B cell (primary cell): ENCODE data around the gene NLRP5. TPM values are rescaled to one million over a fixed set of nuclear protein-coding genes. Genes with fewer than 3 reads are reported as not detected.

Source experiments
- ATAC-seq: fragments of 200-7000 bp; cut with Tn5 transposase; one replicate; pipeline ENCODE4 v1.10.0; 2021; ENCODE audit warnings: low read depth, mild to moderate bottlenecking, moderate number of reproducible peaks, moderate library complexity
- CTCF ChIA-PET: fragments of 350-600 bp; sonication (Branson Sonifier 250); formaldehyde crosslinking; loops from one replicate; lab custom pipeline; 2021; ENCODE audit warnings: antibody characterized with exemption, inconsistent platforms; lab: Charles Lee
- POLR2A ChIA-PET: fragments of 350-600 bp; sonication (Branson Sonifier 250); formaldehyde crosslinking; loops from one replicate; lab custom pipeline; 2021; ENCODE audit warnings: antibody characterized with exemption; lab: Charles Lee
- DNase-seq: peaks from one replicate; pipeline ENCODE4 v3.0.0; 2013
- H2AFZ ChIP-seq: 2 replicates; pipeline ENCODE4 v1.6.1; 2012; ENCODE audit warnings: mild to moderate bottlenecking, low read depth, low read length; ENCODE audit not compliant: insufficient read depth, poor library complexity, severe bottlenecking
- H3K27ac ChIP-seq, 2 donors: 1 replicate in 1 of 2; 2 replicates in 1 of 2; pipeline ENCODE4 v1.5.1; 2012 to 2013; ENCODE audit warnings: low read length in 2 of 2, mild to moderate bottlenecking in 2 of 2, moderate library complexity in 1 of 2
- H3K27me3 ChIP-seq, 4 experiments: fragments of 200-600 bp in 1 of 4; sonication (generic) in 1 of 4; replicated peaks in 1 of 4; 1 replicate in 2 of 4; 2 replicates in 2 of 4; pipeline versions ENCODE4 v1.6.1 to v1.7.0; 2013 to 2016; ENCODE audit warnings: low read length in 3 of 4, mild to moderate bottlenecking in 2 of 4, mixed read lengths in 1 of 4, moderate library complexity in 1 of 4; ENCODE audit not compliant: insufficient read depth in 4 of 4, control insufficient read depth in 3 of 4; ENCODE audit errors: control extremely low read depth in 1 of 4
- H3K36me3 ChIP-seq, 2 experiments: replicated peaks in 1 of 2; 1 replicate in 1 of 2; 2 replicates in 1 of 2; pipeline versions ENCODE4 v1.6.1 to v1.7.1; 2013; ENCODE audit warnings: low read length in 1 of 2; ENCODE audit not compliant: insufficient read depth in 2 of 2, control insufficient read depth in 1 of 2; ENCODE audit errors: control extremely low read depth in 1 of 2, extremely low read depth in 1 of 2
- H3K4me1 ChIP-seq, 2 donors: fragments of 200-600 bp in 1 of 2; sonication (generic) in 1 of 2; 1 replicate in 1 of 2; 2 replicates in 1 of 2; pipeline versions ENCODE4 v1.5.1 to v1.6.1; 2013 to 2017; ENCODE audit warnings: low read length in 2 of 2; ENCODE audit not compliant: control insufficient read depth in 2 of 2, insufficient read depth in 2 of 2
- H3K4me2 ChIP-seq: replicated peaks from 2 replicates; pipeline ENCODE3; 2012; ENCODE audit warnings: mild to moderate bottlenecking, low read depth, low read length; ENCODE audit not compliant: poor library complexity, severe bottlenecking
- H3K4me3 ChIP-seq, 5 experiments: fragments of 200-600 bp in 1 of 5; sonication (generic) in 1 of 5; 1 replicate in 3 of 5; 2 replicates in 2 of 5; pipeline versions ENCODE4 v1.5.1 to v1.7.0; 2011 to 2016; ENCODE audit warnings: low read length in 4 of 5, mild to moderate bottlenecking in 4 of 5, low read depth in 2 of 5, control low read depth in 1 of 5, moderate library complexity in 1 of 5; ENCODE audit not compliant: insufficient read depth in 1 of 5; ENCODE audit errors: control extremely low read depth in 1 of 5, extremely low read depth in 1 of 5
- H3K79me2 ChIP-seq: fragments of 200-600 bp; sonication (generic); one replicate; pipeline ENCODE4 v1.6.0; 2016; ENCODE audit warnings: low read length; ENCODE audit not compliant: control insufficient read depth, insufficient read depth
- H3K9ac ChIP-seq: fragments of 200-600 bp; sonication (generic); 2 replicates; pipeline ENCODE4 v1.6.1; 2017; ENCODE audit warnings: mild to moderate bottlenecking, low read length, moderate library complexity
- H3K9me3 ChIP-seq, 3 donors: one replicate each; pipeline versions ENCODE4 v1.6.1 to v1.7.1; 2013; ENCODE audit warnings: low read length in 2 of 3; ENCODE audit not compliant: control insufficient read depth in 2 of 3, insufficient read depth in 1 of 3; ENCODE audit errors: control extremely low read depth in 1 of 3
- H4K20me1 ChIP-seq: 2 replicates; pipeline ENCODE4 v1.6.0; 2012; ENCODE audit warnings: mild to moderate bottlenecking, low read length; ENCODE audit not compliant: insufficient read depth, control insufficient read depth, poor library complexity, severe bottlenecking
- H3K27ac Mint-ChIP-seq: one replicate; pipeline ENCODE4 v1.8.0; 2021; ENCODE audit warnings: mixed read lengths
- H3K27me3 Mint-ChIP-seq: one replicate; pipeline ENCODE4 v1.8.0; 2021; ENCODE audit warnings: mixed read lengths
- H3K4me1 Mint-ChIP-seq: one replicate; pipeline ENCODE4 v1.8.0; 2021; ENCODE audit warnings: mixed read lengths
- H3K4me3 Mint-ChIP-seq: one replicate; pipeline ENCODE4 v1.8.0; 2021; ENCODE audit warnings: mixed read lengths
- H3K9me3 Mint-ChIP-seq: one replicate; pipeline ENCODE4 v1.8.0; 2022; ENCODE audit warnings: mixed read lengths; ENCODE audit not compliant: insufficient read depth
- EZH2 ChIP-seq: IDR thresholded peaks from 2 replicates; pipeline ENCODE4 v1.6.1; 2012; ENCODE audit warnings: borderline replicate concordance, low read depth, mild to moderate bottlenecking, moderate library complexity, low read length; ENCODE audit not compliant: insufficient read depth, poor library complexity, severe bottlenecking
- WGBS: methylation state at CpG from one replicate; pipeline ENCODE4 v1.1.5; 2013; ENCODE audit warnings: missing lambda C conversion rate; ENCODE audit not compliant: insufficient coverage; 5-methylcytosine and 5-hydroxymethylcytosine counted together
- intact Hi-C: fragments of 100-400 bp; cut with micrococcal nuclease; formaldehyde crosslinking; loops from one replicate; pipeline ENCODE4 v1.10.0; 2022
- polyA plus RNA-seq: library from polyadenylated mRNA; depleted of rRNA; stranded (reverse); fragments of >200 nt; gene quantifications from 2 replicates; pipeline ENCODE4 v1.2.3, GENCODE V29; 2012
- total RNA-seq, 2 donors: library from RNA; stranded (reverse); fragments of 120-200 nt in 1 of 2; gene quantifications; 1 replicate in 1 of 2; 2 replicates in 1 of 2; pipeline versions ENCODE4 v1.2.3 to v1.2.4, GENCODE V29; 2013 to 2022
- TF ChIP-seq, protein P1 (sequence below): fragments of 200-600 bp; IDR thresholded peaks from one replicate; pipeline ENCODE4 v1.8.0; 2022; ENCODE audit warnings: antibody characterized with exemption, mild to moderate bottlenecking

NLRP5 gene
- total and polyA plus RNA-seq, 2 donors (not counting 1 experiment from before 2014, with no cell fraction given): not detected

DNA sequence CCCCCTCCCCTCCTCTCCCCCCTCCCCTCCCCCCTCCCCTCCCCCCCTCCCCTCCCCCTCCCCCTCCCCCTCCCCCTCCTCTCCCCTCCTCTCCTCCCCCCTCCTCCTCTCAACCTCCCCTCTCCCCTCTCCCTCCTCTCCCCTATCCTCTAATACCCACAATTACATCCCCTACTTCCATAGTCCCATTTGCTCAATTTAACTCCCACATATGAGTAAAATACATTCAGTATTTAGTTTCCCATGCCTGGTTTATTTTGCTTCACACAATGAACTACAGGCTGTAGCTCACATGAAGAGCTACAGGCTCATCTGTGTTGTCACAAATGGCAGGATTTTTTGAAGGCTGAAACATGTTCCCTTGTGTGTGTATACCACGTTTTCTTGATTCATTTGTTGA lies 6.9 kb downstream of the NLRP5 start:
- Histone ChIP-seq H2AFZ (no peak overlapping the region), H3K4me2 (no peak overlapping the region), H3K27me3 (no peaks in the 10 kb centered on the region), H3K36me3 (no peaks in the 10 kb centered on the region), H3K9me3 (peaks cover 0 to 2% (median 2%) of the 10 kb centered on the region in 3 donors), H4K20me1 (no peaks in the 10 kb centered on the region), H3K4me1 (no peaks in the 10 kb centered on the region), H3K4me3 (no peak overlapping the region), H3K79me2 (no peaks in the 10 kb centered on the region), H3K9ac (no peak overlapping the region), H3K27ac (no peak overlapping the region)
- Mint-ChIP-seq H3K4me3 (no peak overlapping the region), H3K27me3 (peaks cover 9% of the 10 kb centered on the region), H3K9me3 (no peaks in the 10 kb centered on the region), H3K27ac (no peak overlapping the region), H3K4me1 (no peaks in the 10 kb centered on the region)
- ChIA-PET POLR2A (no interaction called here), CTCF (no interaction called here)
- 40% methylated on average over 1 of the region's 1 CpG for WGBS
- DNase-seq: no peak
- no peak for ATAC-seq
- no peak for TF ChIP-seq EZH2
- TF ChIP-seq, protein P1, sequence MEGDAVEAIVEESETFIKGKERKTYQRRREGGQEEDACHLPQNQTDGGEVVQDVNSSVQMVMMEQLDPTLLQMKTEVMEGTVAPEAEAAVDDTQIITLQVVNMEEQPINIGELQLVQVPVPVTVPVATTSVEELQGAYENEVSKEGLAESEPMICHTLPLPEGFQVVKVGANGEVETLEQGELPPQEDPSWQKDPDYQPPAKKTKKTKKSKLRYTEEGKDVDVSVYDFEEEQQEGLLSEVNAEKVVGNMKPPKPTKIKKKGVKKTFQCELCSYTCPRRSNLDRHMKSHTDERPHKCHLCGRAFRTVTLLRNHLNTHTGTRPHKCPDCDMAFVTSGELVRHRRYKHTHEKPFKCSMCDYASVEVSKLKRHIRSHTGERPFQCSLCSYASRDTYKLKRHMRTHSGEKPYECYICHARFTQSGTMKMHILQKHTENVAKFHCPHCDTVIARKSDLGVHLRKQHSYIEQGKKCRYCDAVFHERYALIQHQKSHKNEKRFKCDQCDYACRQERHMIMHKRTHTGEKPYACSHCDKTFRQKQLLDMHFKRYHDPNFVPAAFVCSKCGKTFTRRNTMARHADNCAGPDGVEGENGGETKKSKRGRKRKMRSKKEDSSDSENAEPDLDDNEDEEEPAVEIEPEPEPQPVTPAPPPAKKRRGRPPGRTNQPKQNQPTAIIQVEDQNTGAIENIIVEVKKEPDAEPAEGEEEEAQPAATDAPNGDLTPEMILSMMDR: no peak
- intact Hi-C loops: no loop called here

DNA sequence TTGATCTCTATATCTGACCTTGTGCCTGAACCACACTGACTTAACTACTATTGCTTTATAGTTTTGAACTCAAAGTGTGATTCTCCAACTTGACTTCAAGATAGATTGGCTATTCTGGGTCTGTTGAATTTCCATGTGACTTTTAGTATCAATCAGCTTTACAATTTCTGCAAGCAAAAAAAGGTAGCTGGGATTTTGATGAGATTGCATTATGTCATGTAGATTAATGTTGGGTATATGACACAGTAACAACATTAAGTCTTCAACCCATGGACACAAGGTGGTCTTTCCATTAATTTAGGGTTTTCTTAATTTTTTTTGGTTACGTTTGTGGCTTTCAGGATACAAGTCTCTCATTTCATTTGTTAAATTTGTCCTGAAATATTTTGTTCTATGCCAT lies 28.2 kb downstream of the NLRP5 start:
- Mint-ChIP-seq H3K27me3 (peaks cover 7% of the 10 kb centered on the region), H3K27ac (no peak overlapping the region), H3K4me3 (no peak overlapping the region), H3K4me1 (no peaks in the 10 kb centered on the region), H3K9me3 (peaks cover 4% of the 10 kb centered on the region)
- ATAC-seq (no peak), DNase-seq (no peak)
- no peaks in the 10 kb centered on the region for H4K20me1 ChIP-seq
- H3K9ac ChIP-seq: no peak overlapping the region
- H3K36me3 ChIP-seq: no peaks in the 10 kb centered on the region
- no peaks in the 10 kb centered on the region for H3K79me2 ChIP-seq
- H3K4me3 ChIP-seq: no peak overlapping the region
- peaks cover 0 to 19% (median 0%) of the 10 kb centered on the region in 3 donors for H3K9me3 ChIP-seq
- no peak for TF ChIP-seq EZH2
- TF ChIP-seq, protein P1: no peak
- no peak overlapping the region for H3K27ac ChIP-seq
- H3K4me1 ChIP-seq: no peaks in the 10 kb centered on the region
- H3K4me2 ChIP-seq: no peak overlapping the region
- WGBS: 60% methylated on average over 1 of the region's 1 CpG
- no peak overlapping the region for H2AFZ ChIP-seq
- H3K27me3 ChIP-seq: no peaks in the 10 kb centered on the region
- intact Hi-C loops: no loop called here
- ChIA-PET CTCF (no interaction called here), POLR2A (no interaction called here)
